Right ventricle myocardium inferior (tissue), 1 donor: ENCODE data around the gene CHAC2. TPM values are rescaled to one million over a fixed set of nuclear protein-coding genes. Genes with fewer than 3 reads are reported as not detected.
"Not testable (repeated sequence)": the region's sequence is repeated elsewhere in the genome, so short reads cannot be mapped to it uniquely, and the experiment has no call there.

Experiments
- ATAC-seq: fragments of 200-7000 bp; cut with Tn5 transposase; one replicate; pipeline ENCODE4 v1.9.1; 2020; ENCODE audit warnings: mild to moderate bottlenecking, moderate library complexity
- DNase-seq: peaks from one replicate; pipeline ENCODE4 v3.0.0; 2021; ENCODE audit errors: missing footprints
- intact Hi-C: fragments of 100-400 bp; cut with DNase I; formaldehyde crosslinking; loops from one replicate; pipeline ENCODE4 v1.11.0; 2022
- long read RNA-seq: library from polyadenylated mRNA; unstranded; transcript quantifications from one replicate; pipeline ENCODE4 v2.0.0, GENCODE V29; 2021
- total RNA-seq: library from RNA; stranded (reverse); fragmentation: NEBNext Ultra II Directional; extraction: Animal tissue kit (Norgen Biotek cat#: 25700); gene quantifications from one replicate; pipeline ENCODE4 v1.2.1, GENCODE V29; 2021
- donor health status: DM: no; HTN: yes; CAD: no; lungs with severe emphysema.

Gene CHAC2
- 6.8 TPM for total RNA-seq
- long read RNA-seq, transcript CHAC2-201 (3 exons, 1,321 nt) = major isoform, 5 of 5 reads
- long read RNA-seq, partial matches to known transcripts = 0 of 5 reads
- long read RNA-seq, other reads (novel, unspliced or antisense) = 0 of 5 reads

GRCh38 chr2:53767405-53768241 lies at the start of gene CHAC2:
Gene CHAC2 (plus strand): TSS chr2:53767804. CDS start chr2:53767887, 83 bp downstream.
- DNase-seq (peak; percentile 95), ATAC-seq (peak; percentile 95)
- intact Hi-C loops = no loop called here

GRCh38 chr2:53720944-53721343 lies 46.7 kb upstream of the CHAC2 start:
- intact Hi-C loops = loop anchor here (10.0 kb wide), 1 partner anchor 906 kb away; no protein-coding TSS in a partner anchor
- not testable (repeated sequence) for ATAC-seq, DNase-seq

- intact Hi-C loops = loop anchor here (10.0 kb wide), 1 partner anchor 910 kb away; no protein-coding TSS in a partner anchor
- ATAC-seq = no peak
- DNase-seq = no peak
These were observed 43.1 kb upstream of the CHAC2 start for GRCh38 chr2:53724536-53724935.

- ATAC-seq (no peak), DNase-seq (no peak)
- intact Hi-C loops = loop anchor here (10.0 kb wide), 1 partner anchor 911 kb away; no protein-coding TSS in a partner anchor
These were observed 41.9 kb upstream of the CHAC2 start for GRCh38 chr2:53725662-53726061.

- no peak for DNase-seq
- intact Hi-C loops = loop anchor here (10.0 kb wide), 1 partner anchor 913 kb away; no protein-coding TSS in a partner anchor
These were observed 39.7 kb upstream of the CHAC2 start for GRCh38 chr2:53727921-53728320.

GRCh38 chr2:53729143-53729762 lies 38.4 kb upstream of the CHAC2 start:
- DNase-seq (no peak), ATAC-seq (no peak)
- intact Hi-C loops = loop anchor here (10.0 kb wide), 1 partner anchor 914 kb away; no protein-coding TSS in a partner anchor

More at GRCh38 chr2:53727921-53728320, 39.7 kb upstream of the CHAC2 start:
- ATAC-seq = no peak

GRCh38 chr2:53737091-53737490 lies 30.5 kb upstream of the CHAC2 start:
- DNase-seq = no peak
- intact Hi-C loops = no loop called here
- ATAC-seq = no peak

- ATAC-seq (no peak), DNase-seq (no peak)
- intact Hi-C loops = no loop called here
These were observed 28.6 kb upstream of the CHAC2 start for GRCh38 chr2:53739032-53739431.

- ATAC-seq (no peak), DNase-seq (no peak)
These were observed 27.4 kb upstream of the CHAC2 start for GRCh38 chr2:53740170-53740569.

GRCh38 chr2:53744395-53745065 lies 23.1 kb upstream of the CHAC2 start:
- no peak for ATAC-seq
- no peak for DNase-seq
- intact Hi-C loops = no loop called here

More at GRCh38 chr2:53740170-53740569, 27.4 kb upstream of the CHAC2 start:
- intact Hi-C loops = no loop called here

- intact Hi-C loops = no loop called here
- DNase-seq = no peak
- ATAC-seq = no peak
These were observed 17.4 kb upstream of the CHAC2 start for GRCh38 chr2:53750041-53750768.

- intact Hi-C loops = no loop called here
- ATAC-seq (no peak), DNase-seq (no peak)
These were observed 15.9 kb upstream of the CHAC2 start for GRCh38 chr2:53751728-53752127.

- intact Hi-C loops = no loop called here
- no peak for DNase-seq
- ATAC-seq = no peak
These were observed 15.2 kb upstream of the CHAC2 start for GRCh38 chr2:53752385-53752784.

- no peak for ATAC-seq
- intact Hi-C loops = no loop called here
- DNase-seq = no peak
These were observed 14.6 kb upstream of the CHAC2 start for GRCh38 chr2:53753041-53753440.

- DNase-seq (peak; percentile 71), ATAC-seq (no peak)
- intact Hi-C loops = no loop called here
These were observed 12.5 kb upstream of the CHAC2 start for GRCh38 chr2:53755121-53755520.

GRCh38 chr2:53756644-53757043 lies 11.0 kb upstream of the CHAC2 start:
- ATAC-seq (no peak), DNase-seq (no peak)
- intact Hi-C loops = no loop called here

GRCh38 chr2:53757206-53757605 lies 10.4 kb upstream of the CHAC2 start:
- ATAC-seq, DNase-seq, intact Hi-C loops: not testable (repeated sequence)

GRCh38 chr2:53765767-53766166 lies 1.8 kb upstream of the CHAC2 start:
- ATAC-seq (no peak), DNase-seq (no peak)
- intact Hi-C loops = no loop called here

- DNase-seq = no peak
- intact Hi-C loops = no loop called here
- peak; percentile 31 for ATAC-seq
These were observed 588 bp downstream of the CHAC2 start for GRCh38 chr2:53768242-53768542.
